SK-N-SH (cell line): ENCODE measurements around the gene SMPD1.

Experiments used
- CTCF ChIP-seq: fragments of 200-600 bp; sonication (generic); IDR thresholded peaks from 2 replicates; pipeline ENCODE4 v1.6.1; 2017; ENCODE audit warnings: antibody characterized with exemption, mild to moderate bottlenecking, moderate library complexity
- EP300 ChIP-seq, 2 experiments: IDR thresholded peaks; 2 replicates each; pipeline versions ENCODE4 v1.4.0 to v1.6.1; 2012; ENCODE audit warnings: borderline replicate concordance in 1 of 2, low read depth in 1 of 2, low read length in 1 of 2
- MAX ChIP-seq: IDR thresholded peaks from 2 replicates; pipeline ENCODE4 v1.4.0; 2012; ENCODE audit warnings: low read depth
- MXI1 ChIP-seq: IDR thresholded peaks from 2 replicates; pipeline ENCODE4 v1.6.1; 2012; ENCODE audit warnings: mild to moderate bottlenecking, low read depth, low read length, improper control_type of control experiment
- PBX3 ChIP-seq: IDR thresholded peaks from 2 replicates; pipeline ENCODE4; 2012
- POLR2AphosphoS5 ChIP-seq: IDR thresholded peaks from 2 replicates; pipeline ENCODE4 v1.6.1; 2012; ENCODE audit warnings: low read depth, low read length
- RAD21 ChIP-seq: IDR thresholded peaks from 2 replicates; pipeline ENCODE4 v1.6.1; 2012; ENCODE audit warnings: mild to moderate bottlenecking, low read length
- RCOR1 ChIP-seq: fragments of 150-350 bp; IDR thresholded peaks from 2 replicates; pipeline ENCODE4 v1.6.1; 2017; ENCODE audit warnings: antibody characterized with exemption, low read length
- REST ChIP-seq: IDR thresholded peaks from 2 replicates; pipeline ENCODE4 v1.6.1; 2012; ENCODE audit warnings: mild to moderate bottlenecking, low read depth, low read length, moderate library complexity
- RFX5 ChIP-seq: IDR thresholded peaks from 2 replicates; pipeline ENCODE4 v1.6.1; 2012; ENCODE audit warnings: mild to moderate bottlenecking, improper control_type of control experiment, low read length
- SIN3A ChIP-seq: IDR thresholded peaks from 2 replicates; pipeline ENCODE4 v1.6.1; 2012; ENCODE audit warnings: low read depth, mild to moderate bottlenecking, low read length, moderate library complexity, borderline replicate concordance
- SMC3 ChIP-seq: IDR thresholded peaks from 2 replicates; pipeline ENCODE4 v1.6.1; 2012; ENCODE audit warnings: low read depth, low read length, improper control_type of control experiment

GRCh38 chr11:6437423-6437822, 47.1 kb downstream of the SMPD1 start:
- TF ChIP-seq CTCF: no peak
- TF ChIP-seq RFX5: no peak
- TF ChIP-seq MAX: no peak
- no peak for TF ChIP-seq MXI1
- no peak for TF ChIP-seq POLR2AphosphoS5
- TF ChIP-seq RAD21: no peak
- no peak for TF ChIP-seq RCOR1
- no peak for TF ChIP-seq REST
- TF ChIP-seq SMC3: no peak
- no peak for TF ChIP-seq PBX3
- TF ChIP-seq SIN3A: no peak
- no peak for TF ChIP-seq EP300 (IDR thresholded peaks at IDR 0.05; ENCODE audit: borderline replicate concordance in 1 of 2, low read depth in 1 of 2, low read length in 1 of 2)
